ENCODE data around the gene SLC22A2.

The SLC22A2 gene

DNA sequence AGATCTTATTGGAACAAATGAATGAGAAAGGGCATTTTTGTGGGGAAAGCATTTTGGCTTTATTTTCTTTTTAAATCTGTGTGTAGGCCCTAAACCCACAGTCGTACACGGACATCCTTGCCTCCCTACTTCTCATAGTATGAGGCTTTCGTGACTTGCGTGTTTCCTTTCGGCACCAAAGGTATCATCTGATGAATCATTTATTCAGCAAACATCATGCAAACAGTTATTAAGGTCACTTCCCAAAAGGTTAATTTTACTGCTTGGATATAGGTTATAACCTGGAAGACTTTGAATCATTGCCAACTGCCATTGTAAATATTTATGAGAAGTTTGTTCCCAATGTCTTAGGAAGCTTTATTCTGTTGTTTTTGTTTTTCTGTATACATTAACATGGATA, 15.1 kb upstream of the SLC22A2 start:
- Histone ChIP-seq H3K27me3 (ENCODE audit: control insufficient read depth in 1 of 2, insufficient read depth in 2 of 2, low read length in 2 of 2) (no peaks in the 10 kb centered on the region), H3K27ac (ENCODE audit: low read length) (no peak overlapping the region), H3K36me3 (ENCODE audit: control insufficient read depth in 2 of 2, insufficient read depth in 2 of 2, low read length in 2 of 2) (no peaks in the 10 kb centered on the region), H3K4me1 (ENCODE audit: control insufficient read depth, insufficient read depth, low read length) (no peaks in the 10 kb centered on the region), H3K4me3 (ENCODE audit: low read length in 2 of 2) (no peak overlapping the region), H3K9me3 (ENCODE audit: control insufficient read depth in 2 of 2, low read length in 2 of 2) (no peaks in the 10 kb centered on the region), H3K9ac (ENCODE audit: low read length in 2 of 2) (no peak overlapping the region)

DNA sequence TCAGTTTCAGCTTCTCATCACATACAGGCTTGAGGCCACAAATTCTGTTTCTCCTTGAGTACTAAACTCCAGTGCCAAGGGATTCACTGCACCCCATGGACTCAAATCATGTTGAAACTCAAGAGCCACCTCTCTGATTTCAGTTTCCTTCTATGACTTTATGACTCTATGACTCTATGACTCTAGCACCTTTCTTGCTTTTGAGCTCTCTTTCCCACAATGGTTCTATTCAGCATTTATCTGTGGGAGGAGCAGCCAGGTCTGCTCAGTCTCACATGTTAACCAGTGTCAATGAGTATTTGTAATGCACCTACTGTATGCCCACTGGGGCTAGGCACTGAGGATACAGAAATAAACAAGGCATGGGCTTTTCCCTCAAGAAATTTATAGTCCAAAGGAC, 14.6 kb upstream of the SLC22A2 start:
- H3K27ac ChIP-seq (ENCODE audit: low read length): no peak overlapping the region
- H3K4me1 ChIP-seq (ENCODE audit: control insufficient read depth, insufficient read depth, low read length): no peaks in the 10 kb centered on the region

GRCh38 chr6:160272707-160273106, 14.1 kb upstream of the SLC22A2 start:
- Histone ChIP-seq H3K27ac (ENCODE audit: low read length) (no peak overlapping the region), H3K9ac (ENCODE audit: low read length in 2 of 2) (no peak overlapping the region), H3K27me3 (ENCODE audit: control insufficient read depth in 1 of 2, insufficient read depth in 2 of 2, low read length in 2 of 2) (no peaks in the 10 kb centered on the region), H3K9me3 (ENCODE audit: control insufficient read depth in 2 of 2, low read length in 2 of 2) (no peaks in the 10 kb centered on the region), H3K4me1 (ENCODE audit: control insufficient read depth, insufficient read depth, low read length) (no peaks in the 10 kb centered on the region), H3K36me3 (ENCODE audit: control insufficient read depth in 2 of 2, insufficient read depth in 2 of 2, low read length in 2 of 2) (no peaks in the 10 kb centered on the region), H3K4me3 (ENCODE audit: low read length in 2 of 2) (no peak overlapping the region)

More for the DNA sequence above, 14.6 kb upstream of the SLC22A2 start:
- Histone ChIP-seq H3K27me3 (ENCODE audit: control insufficient read depth in 1 of 2, insufficient read depth in 2 of 2, low read length in 2 of 2) (no peaks in the 10 kb centered on the region), H3K4me3 (ENCODE audit: low read length in 2 of 2) (no peak overlapping the region), H3K9ac (ENCODE audit: low read length in 2 of 2) (no peak overlapping the region), H3K36me3 (ENCODE audit: control insufficient read depth in 2 of 2, insufficient read depth in 2 of 2, low read length in 2 of 2) (no peaks in the 10 kb centered on the region), H3K9me3 (ENCODE audit: control insufficient read depth in 2 of 2, low read length in 2 of 2) (no peaks in the 10 kb centered on the region)

- H3K27ac ChIP-seq (ENCODE audit: low read length): no peak overlapping the region
- H3K9ac ChIP-seq (ENCODE audit: low read length in 2 of 2): no peak overlapping the region
- H3K9me3 ChIP-seq (ENCODE audit: control insufficient read depth in 2 of 2, low read length in 2 of 2): no peaks in the 10 kb centered on the region
- H3K4me3 ChIP-seq (ENCODE audit: low read length in 2 of 2): no peak overlapping the region
- no peaks in the 10 kb centered on the region for H3K36me3 ChIP-seq (ENCODE audit: control insufficient read depth in 2 of 2, insufficient read depth in 2 of 2, low read length in 2 of 2)
- H3K4me1 ChIP-seq (ENCODE audit: control insufficient read depth, insufficient read depth, low read length): peaks cover 3% of the 10 kb centered on the region
- no peaks in the 10 kb centered on the region for H3K27me3 ChIP-seq (ENCODE audit: control insufficient read depth in 1 of 2, insufficient read depth in 2 of 2, low read length in 2 of 2)
Measured at GRCh38 chr6:160270347-160270746, 11.7 kb upstream of the SLC22A2 start.

DNA sequence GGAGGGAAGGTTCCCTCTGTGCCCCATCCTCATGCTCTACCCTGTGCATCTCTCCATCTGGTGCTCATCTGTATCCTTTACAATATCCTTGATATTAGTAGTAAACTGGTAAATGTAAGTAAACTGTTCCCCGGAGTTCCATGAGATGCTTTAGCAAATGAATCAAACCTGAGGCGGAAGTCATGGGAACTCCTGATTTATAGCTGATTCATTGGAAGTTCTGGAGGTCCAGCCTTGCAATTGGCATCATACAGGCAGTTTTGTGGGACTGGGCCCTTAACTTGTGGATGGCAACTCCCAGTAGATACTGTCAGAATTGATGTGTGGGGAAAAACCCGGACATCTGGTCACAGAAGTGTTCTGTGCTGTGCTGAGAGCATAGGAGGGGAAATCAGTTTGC, 11.2 kb upstream of the SLC22A2 start:
- Histone ChIP-seq H3K36me3 (ENCODE audit: control insufficient read depth in 2 of 2, insufficient read depth in 2 of 2, low read length in 2 of 2) (no peaks in the 10 kb centered on the region), H3K9ac (ENCODE audit: low read length in 2 of 2) (no peak overlapping the region), H3K9me3 (ENCODE audit: control insufficient read depth in 2 of 2, low read length in 2 of 2) (no peaks in the 10 kb centered on the region), H3K4me3 (ENCODE audit: low read length in 2 of 2) (no peak overlapping the region), H3K4me1 (ENCODE audit: control insufficient read depth, insufficient read depth, low read length) (peaks cover 3% of the 10 kb centered on the region), H3K27me3 (ENCODE audit: control insufficient read depth in 1 of 2, insufficient read depth in 2 of 2, low read length in 2 of 2) (no peaks in the 10 kb centered on the region), H3K27ac (ENCODE audit: low read length) (no peak overlapping the region)

DNA sequence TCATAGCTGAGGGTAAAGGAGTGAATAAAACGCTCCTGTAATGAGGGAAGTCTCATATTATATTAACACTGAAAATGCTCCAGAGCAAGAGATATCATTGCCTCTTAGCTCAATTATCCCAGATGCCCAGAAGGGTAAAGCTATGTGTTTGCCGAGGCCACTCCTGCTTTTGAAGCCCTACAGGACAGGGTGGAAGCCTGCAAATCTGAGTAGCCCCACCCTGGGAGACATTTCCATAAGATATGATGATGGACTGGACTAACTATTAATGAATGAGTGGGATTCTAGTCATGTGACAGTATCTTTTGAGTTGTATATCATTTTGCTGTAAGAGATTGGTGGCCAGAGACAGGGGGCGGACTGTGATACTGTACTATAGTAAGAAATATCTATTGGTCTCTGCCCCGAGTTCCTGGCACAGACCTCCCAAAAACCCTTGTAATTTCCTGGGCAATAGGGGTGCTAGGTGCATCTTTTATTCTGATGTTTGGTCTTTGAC, 10.5 kb upstream of the SLC22A2 start:
- H3K36me3 ChIP-seq (ENCODE audit: control insufficient read depth in 2 of 2, insufficient read depth in 2 of 2, low read length in 2 of 2): no peaks in the 10 kb centered on the region
- H3K4me1 ChIP-seq (ENCODE audit: control insufficient read depth, insufficient read depth, low read length): peaks cover 3% of the 10 kb centered on the region
- H3K27ac ChIP-seq (ENCODE audit: low read length): no peak overlapping the region
- no peaks in the 10 kb centered on the region for H3K27me3 ChIP-seq (ENCODE audit: control insufficient read depth in 1 of 2, insufficient read depth in 2 of 2, low read length in 2 of 2)
- H3K4me3 ChIP-seq (ENCODE audit: low read length in 2 of 2): no peak overlapping the region
- no peaks in the 10 kb centered on the region for H3K9me3 ChIP-seq (ENCODE audit: control insufficient read depth in 2 of 2, low read length in 2 of 2)
- H3K9ac ChIP-seq (ENCODE audit: low read length in 2 of 2): no peak overlapping the region

GRCh38 chr6:160267102-160267501, 8.5 kb upstream of the SLC22A2 start:
- no peaks in the 10 kb centered on the region for H3K36me3 ChIP-seq (ENCODE audit: control insufficient read depth in 2 of 2, insufficient read depth in 2 of 2, low read length in 2 of 2)
- peaks cover 3% of the 10 kb centered on the region for H3K4me1 ChIP-seq (ENCODE audit: control insufficient read depth, insufficient read depth, low read length)
- no peaks in the 10 kb centered on the region for H3K27me3 ChIP-seq (ENCODE audit: control insufficient read depth in 1 of 2, insufficient read depth in 2 of 2, low read length in 2 of 2)
- H3K4me3 ChIP-seq (ENCODE audit: low read length in 2 of 2): no peak overlapping the region
- no peaks in the 10 kb centered on the region for H3K9me3 ChIP-seq (ENCODE audit: control insufficient read depth in 2 of 2, low read length in 2 of 2)
- H3K27ac ChIP-seq (ENCODE audit: low read length): no peak overlapping the region
- H3K9ac ChIP-seq (ENCODE audit: low read length in 2 of 2): no peak overlapping the region

GRCh38 chr6:160265869-160266476, 7.4 kb upstream of the SLC22A2 start:
- H3K36me3 ChIP-seq (ENCODE audit: control insufficient read depth in 2 of 2, insufficient read depth in 2 of 2, low read length in 2 of 2): no peaks in the 10 kb centered on the region

DNA sequence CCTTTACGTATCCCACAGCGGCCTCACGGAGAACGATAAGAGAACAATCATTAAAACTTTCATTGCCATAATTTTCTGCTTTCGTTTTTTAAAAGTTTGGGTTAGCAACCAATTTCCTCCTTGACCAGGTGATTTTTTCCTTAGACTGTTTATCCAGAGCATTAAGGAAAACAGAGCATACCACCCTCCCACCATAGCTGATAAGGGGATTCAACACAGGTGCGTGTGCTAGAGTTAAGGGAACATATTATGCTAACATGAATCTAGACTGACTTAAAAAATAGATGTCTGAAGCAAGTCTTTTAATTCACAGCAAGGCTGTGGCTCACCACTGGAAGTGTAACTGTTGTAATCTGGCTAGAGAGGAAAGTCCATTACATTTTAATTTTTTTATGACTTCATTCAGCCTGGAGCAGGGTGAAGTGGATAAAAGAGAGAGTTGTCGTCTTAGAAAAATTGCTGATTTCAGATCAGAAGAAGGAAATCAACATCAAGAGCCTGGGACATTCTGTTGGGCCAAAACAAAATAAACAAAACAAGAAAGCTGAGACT, 5.5 kb upstream of the SLC22A2 start:
- Histone ChIP-seq H3K27me3 (ENCODE audit: control insufficient read depth in 1 of 2, insufficient read depth in 2 of 2, low read length in 2 of 2) (no peaks in the 10 kb centered on the region), H3K4me3 (ENCODE audit: low read length in 2 of 2) (no peak overlapping the region), H3K36me3 (ENCODE audit: control insufficient read depth in 2 of 2, insufficient read depth in 2 of 2, low read length in 2 of 2) (no peaks in the 10 kb centered on the region), H3K9ac (ENCODE audit: low read length in 2 of 2) (no peak overlapping the region), H3K9me3 (ENCODE audit: control insufficient read depth in 2 of 2, low read length in 2 of 2) (no peaks in the 10 kb centered on the region), H3K27ac (ENCODE audit: low read length) (no peak overlapping the region), H3K4me1 (ENCODE audit: control insufficient read depth, insufficient read depth, low read length) (peaks cover 14% of the 10 kb centered on the region)

More at GRCh38 chr6:160265869-160266476, 7.4 kb upstream of the SLC22A2 start:
- H3K27ac ChIP-seq (ENCODE audit: low read length): no peak overlapping the region
- H3K4me1 ChIP-seq (ENCODE audit: control insufficient read depth, insufficient read depth, low read length): peaks cover 3% of the 10 kb centered on the region
- no peaks in the 10 kb centered on the region for H3K27me3 ChIP-seq (ENCODE audit: control insufficient read depth in 1 of 2, insufficient read depth in 2 of 2, low read length in 2 of 2)
- H3K9ac ChIP-seq (ENCODE audit: low read length in 2 of 2): no peak overlapping the region
- no peaks in the 10 kb centered on the region for H3K9me3 ChIP-seq (ENCODE audit: control insufficient read depth in 2 of 2, low read length in 2 of 2)
- no peak overlapping the region for H3K4me3 ChIP-seq (ENCODE audit: low read length in 2 of 2)

GRCh38 chr6:160263196-160263939, 4.7 kb upstream of the SLC22A2 start:
- Histone ChIP-seq H3K27me3 (ENCODE audit: control insufficient read depth in 1 of 2, insufficient read depth in 2 of 2, low read length in 2 of 2) (no peaks in the 10 kb centered on the region), H3K9me3 (ENCODE audit: control insufficient read depth in 2 of 2, low read length in 2 of 2) (no peaks in the 10 kb centered on the region), H3K9ac (ENCODE audit: low read length in 2 of 2) (no peak overlapping the region), H3K4me1 (ENCODE audit: control insufficient read depth, insufficient read depth, low read length) (peaks cover 22% of the 10 kb centered on the region), H3K4me3 (ENCODE audit: low read length in 2 of 2) (no peak overlapping the region), H3K36me3 (ENCODE audit: control insufficient read depth in 2 of 2, insufficient read depth in 2 of 2, low read length in 2 of 2) (no peaks in the 10 kb centered on the region), H3K27ac (ENCODE audit: low read length) (no peak overlapping the region)
